Measurements from ENCODE around the gene ARHGEF10L. TPM values are rescaled to one million over a fixed set of nuclear protein-coding genes. Genes with fewer than 3 reads are reported as not detected.

ARHGEF10L gene
- total RNA-seq, 2 donors from 2014 or later, result 26.0 to 39.7 TPM

GRCh38 chr1:17570228-17570627, 30.7 kb downstream of the ARHGEF10L start:
- no peaks in the 10 kb centered on the region for H3K36me3 ChIP-seq
- WGBS, result 83% methylated on average over 3 of the region's 3 CpGs
- H3K9me3 ChIP-seq, result no peaks in the 10 kb centered on the region
- DNase-seq (ENCODE audit: low spot score), result no peak
- H3K4me1 ChIP-seq (replicated peaks), result peaks cover 5% of the 10 kb centered on the region
- no peak overlapping the region for H3K4me3 ChIP-seq
- H3K27ac ChIP-seq, result peak overlapping the region; percentile 87 to 92
- intact Hi-C loops (cut with DNase I), result no loop called here
- H3K27me3 ChIP-seq (replicated peaks; ENCODE audit: insufficient read depth), result no peaks in the 10 kb centered on the region
- no peak for TF ChIP-seq POLR2A (IDR thresholded peaks at IDR 0.05)
- no peak for TF ChIP-seq POLR2AphosphoS5 (IDR thresholded peaks at IDR 0.05)
- TF ChIP-seq, protein P1, sequence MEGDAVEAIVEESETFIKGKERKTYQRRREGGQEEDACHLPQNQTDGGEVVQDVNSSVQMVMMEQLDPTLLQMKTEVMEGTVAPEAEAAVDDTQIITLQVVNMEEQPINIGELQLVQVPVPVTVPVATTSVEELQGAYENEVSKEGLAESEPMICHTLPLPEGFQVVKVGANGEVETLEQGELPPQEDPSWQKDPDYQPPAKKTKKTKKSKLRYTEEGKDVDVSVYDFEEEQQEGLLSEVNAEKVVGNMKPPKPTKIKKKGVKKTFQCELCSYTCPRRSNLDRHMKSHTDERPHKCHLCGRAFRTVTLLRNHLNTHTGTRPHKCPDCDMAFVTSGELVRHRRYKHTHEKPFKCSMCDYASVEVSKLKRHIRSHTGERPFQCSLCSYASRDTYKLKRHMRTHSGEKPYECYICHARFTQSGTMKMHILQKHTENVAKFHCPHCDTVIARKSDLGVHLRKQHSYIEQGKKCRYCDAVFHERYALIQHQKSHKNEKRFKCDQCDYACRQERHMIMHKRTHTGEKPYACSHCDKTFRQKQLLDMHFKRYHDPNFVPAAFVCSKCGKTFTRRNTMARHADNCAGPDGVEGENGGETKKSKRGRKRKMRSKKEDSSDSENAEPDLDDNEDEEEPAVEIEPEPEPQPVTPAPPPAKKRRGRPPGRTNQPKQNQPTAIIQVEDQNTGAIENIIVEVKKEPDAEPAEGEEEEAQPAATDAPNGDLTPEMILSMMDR (IDR thresholded peaks at IDR 0.05), result no peak

DNA sequence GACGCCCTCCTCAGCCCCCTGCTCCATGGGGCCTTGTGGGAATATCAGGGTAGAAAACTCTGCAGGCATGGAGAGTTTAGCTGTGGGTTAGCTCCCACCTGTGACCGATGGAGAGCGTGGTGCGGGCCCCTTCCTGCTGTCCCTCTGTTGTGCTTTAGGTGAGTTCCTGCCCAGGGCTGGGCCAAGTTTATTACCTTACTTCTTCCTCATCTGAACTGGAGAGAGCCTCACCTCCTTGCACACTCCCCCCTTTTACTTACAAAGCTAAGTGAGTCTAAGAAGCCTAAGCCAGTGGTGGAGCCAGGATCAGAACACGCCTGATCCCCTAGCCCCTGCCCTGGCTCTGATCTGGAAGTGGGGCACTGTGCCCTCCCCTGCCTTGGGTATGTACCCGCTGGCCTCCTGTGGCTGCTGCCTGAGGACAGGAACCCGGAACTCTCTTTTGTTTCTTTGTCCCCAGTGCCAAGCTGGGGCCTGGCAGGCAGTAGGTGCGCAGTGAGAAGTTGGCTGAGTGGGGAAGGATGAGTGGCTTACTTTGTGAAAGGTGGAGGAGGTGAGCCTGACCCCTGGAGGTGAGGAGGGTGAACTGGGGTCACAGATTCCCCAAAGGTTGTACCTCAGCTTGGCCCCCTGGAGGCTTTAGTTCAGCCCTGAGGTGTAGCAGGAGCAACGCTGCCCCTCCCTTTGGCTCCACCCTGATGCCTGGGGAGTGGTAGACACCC, 32.9 kb downstream of the ARHGEF10L start:
- intact Hi-C loops (cut with DNase I), result no loop called here
- H3K27me3 ChIP-seq (replicated peaks; ENCODE audit: insufficient read depth), result no peaks in the 10 kb centered on the region
- peak overlapping the region; percentile 42 to 87 for H3K27ac ChIP-seq
- H3K4me1 ChIP-seq (replicated peaks), result peaks cover 5% of the 10 kb centered on the region
- no peak for DNase-seq (ENCODE audit: low spot score)
- H3K4me3 ChIP-seq, result no peak overlapping the region
- TF ChIP-seq POLR2A (IDR thresholded peaks at IDR 0.05), result no peak
- TF ChIP-seq, protein P1 (IDR thresholded peaks at IDR 0.05), result no peak
- TF ChIP-seq POLR2AphosphoS5 (IDR thresholded peaks at IDR 0.05), result no peak
- H3K9me3 ChIP-seq, result no peaks in the 10 kb centered on the region
- no peaks in the 10 kb centered on the region for H3K36me3 ChIP-seq
- 93% methylated on average over 9 of the region's 9 CpGs for WGBS

DNA sequence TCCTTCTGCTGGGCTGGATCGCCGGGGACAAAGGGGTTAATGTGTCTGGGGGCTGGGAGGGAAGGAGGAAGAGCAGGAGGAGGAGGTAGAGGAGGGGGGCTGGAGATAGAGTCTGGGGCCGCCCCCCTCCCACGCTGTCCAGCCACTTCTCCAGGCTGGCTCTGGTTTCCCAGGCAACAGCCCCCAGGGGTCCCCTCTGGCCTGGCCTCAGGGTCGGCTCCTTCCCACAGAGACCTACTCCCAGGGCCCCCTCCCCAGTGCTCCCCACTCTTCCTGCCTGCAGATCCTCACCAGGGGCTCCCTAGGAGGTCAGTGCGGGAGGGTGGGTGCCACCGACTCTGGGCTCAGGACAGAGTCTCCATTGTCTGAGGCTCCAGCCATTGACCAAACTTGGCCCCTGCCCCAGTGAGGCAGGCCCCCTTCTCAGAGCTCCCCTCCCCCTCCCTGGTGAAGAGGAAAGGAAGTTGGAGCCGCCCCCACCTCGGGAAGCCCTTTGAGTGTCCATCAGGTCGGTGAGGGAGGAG, 34.1 kb downstream of the ARHGEF10L start:
- Histone ChIP-seq H3K27me3 (replicated peaks; ENCODE audit: insufficient read depth) (no peaks in the 10 kb centered on the region), H3K27ac (peak overlapping the region; percentile 42 to 46), H3K36me3 (no peaks in the 10 kb centered on the region), H3K4me3 (no peak overlapping the region), H3K9me3 (no peaks in the 10 kb centered on the region), H3K4me1 (replicated peaks) (peaks cover 5% of the 10 kb centered on the region)
- TF ChIP-seq, protein P1 (IDR thresholded peaks at IDR 0.05), result no peak
- TF ChIP-seq POLR2A (IDR thresholded peaks at IDR 0.05) (no peak), POLR2AphosphoS5 (IDR thresholded peaks at IDR 0.05) (no peak)
- DNase-seq (ENCODE audit: low spot score), result no peak
- 36% methylated on average over 8 of the region's 10 CpGs for WGBS
- intact Hi-C loops (cut with DNase I), result no loop called here

DNA sequence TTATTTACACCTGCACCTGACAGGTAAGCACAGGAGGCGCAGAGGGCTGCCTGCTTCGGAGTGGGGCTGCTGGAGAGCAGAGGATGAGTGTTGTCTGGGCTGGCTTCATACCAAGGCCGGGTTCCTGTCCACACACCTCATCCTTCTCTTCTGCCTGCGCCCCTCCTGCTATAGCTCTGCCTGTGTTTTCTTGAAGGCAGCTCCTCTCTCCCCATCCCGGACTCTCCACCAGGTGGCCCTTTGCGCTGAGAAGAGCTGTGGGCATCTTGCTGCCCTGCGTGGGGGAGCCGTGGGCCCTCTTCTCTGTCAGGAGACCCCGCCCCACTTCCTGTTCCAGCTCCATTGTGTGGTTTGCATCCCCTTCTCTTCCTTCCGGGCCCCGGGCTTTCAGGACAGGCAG, 35.0 kb downstream of the ARHGEF10L start:
- no peaks in the 10 kb centered on the region for H3K27me3 ChIP-seq (replicated peaks; ENCODE audit: insufficient read depth)
- H3K4me1 ChIP-seq (replicated peaks), result no peaks in the 10 kb centered on the region
- TF ChIP-seq POLR2A (IDR thresholded peaks at IDR 0.05), result no peak
- TF ChIP-seq, protein P1 (IDR thresholded peaks at IDR 0.05), result peak in 2 of 4 experiments; percentile 23 to 36
- no peak for DNase-seq (ENCODE audit: low spot score)
- no peak overlapping the region for H3K4me3 ChIP-seq
- peak overlapping the region; percentile 42 to 46 for H3K27ac ChIP-seq
- intact Hi-C loops (cut with DNase I), result no loop called here
- H3K36me3 ChIP-seq, result no peaks in the 10 kb centered on the region
- no peaks in the 10 kb centered on the region for H3K9me3 ChIP-seq
- WGBS, result 52% methylated on average over 11 of the region's 11 CpGs

Data from prostate gland (tissue), 2 donors.